ENCODE data around the gene CST8.

DNA sequence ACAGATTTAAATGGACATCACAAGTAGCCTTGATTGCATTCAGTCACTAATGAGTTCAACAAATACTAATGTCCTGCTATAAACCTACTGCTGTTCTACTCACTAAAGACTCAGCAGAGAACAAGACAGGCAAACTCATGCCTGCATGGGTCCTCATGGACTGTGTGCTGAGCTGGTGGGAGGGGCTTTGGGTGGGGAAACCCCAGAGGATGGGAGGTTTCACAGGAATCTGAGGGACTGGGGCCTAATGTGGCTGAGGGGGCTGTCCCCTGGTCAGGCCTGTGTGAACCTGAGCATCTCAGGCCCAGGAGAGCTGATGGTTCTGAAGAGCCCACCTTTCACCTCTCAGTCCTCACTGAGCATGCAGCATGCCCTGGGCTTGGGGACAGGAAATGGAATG lies 1.4 kb downstream of the CST8 start:
- TF ChIP-seq, protein P1, sequence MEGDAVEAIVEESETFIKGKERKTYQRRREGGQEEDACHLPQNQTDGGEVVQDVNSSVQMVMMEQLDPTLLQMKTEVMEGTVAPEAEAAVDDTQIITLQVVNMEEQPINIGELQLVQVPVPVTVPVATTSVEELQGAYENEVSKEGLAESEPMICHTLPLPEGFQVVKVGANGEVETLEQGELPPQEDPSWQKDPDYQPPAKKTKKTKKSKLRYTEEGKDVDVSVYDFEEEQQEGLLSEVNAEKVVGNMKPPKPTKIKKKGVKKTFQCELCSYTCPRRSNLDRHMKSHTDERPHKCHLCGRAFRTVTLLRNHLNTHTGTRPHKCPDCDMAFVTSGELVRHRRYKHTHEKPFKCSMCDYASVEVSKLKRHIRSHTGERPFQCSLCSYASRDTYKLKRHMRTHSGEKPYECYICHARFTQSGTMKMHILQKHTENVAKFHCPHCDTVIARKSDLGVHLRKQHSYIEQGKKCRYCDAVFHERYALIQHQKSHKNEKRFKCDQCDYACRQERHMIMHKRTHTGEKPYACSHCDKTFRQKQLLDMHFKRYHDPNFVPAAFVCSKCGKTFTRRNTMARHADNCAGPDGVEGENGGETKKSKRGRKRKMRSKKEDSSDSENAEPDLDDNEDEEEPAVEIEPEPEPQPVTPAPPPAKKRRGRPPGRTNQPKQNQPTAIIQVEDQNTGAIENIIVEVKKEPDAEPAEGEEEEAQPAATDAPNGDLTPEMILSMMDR (tag by site-specific recombination; IDR thresholded peaks at IDR 0.05): no peak
- TF ChIP-seq SETDB1 (IDR thresholded peaks at IDR 0.05; ENCODE audit: insufficient read length, low read length): no peak
- no peak for TF ChIP-seq ZNF792 (tag by site-specific recombination; IDR thresholded peaks at IDR 0.05)
- TF ChIP-seq, protein P2, sequence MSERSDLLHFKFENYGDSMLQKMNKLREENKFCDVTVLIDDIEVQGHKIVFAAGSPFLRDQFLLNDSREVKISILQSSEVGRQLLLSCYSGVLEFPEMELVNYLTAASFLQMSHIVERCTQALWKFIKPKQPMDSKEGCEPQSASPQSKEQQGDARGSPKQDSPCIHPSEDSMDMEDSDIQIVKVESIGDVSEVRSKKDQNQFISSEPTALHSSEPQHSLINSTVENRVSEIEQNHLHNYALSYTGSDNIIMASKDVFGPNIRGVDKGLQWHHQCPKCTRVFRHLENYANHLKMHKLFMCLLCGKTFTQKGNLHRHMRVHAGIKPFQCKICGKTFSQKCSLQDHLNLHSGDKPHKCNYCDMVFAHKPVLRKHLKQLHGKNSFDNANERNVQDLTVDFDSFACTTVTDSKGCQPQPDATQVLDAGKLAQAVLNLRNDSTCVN (tag by site-specific recombination; optimal IDR thresholded peaks at IDR 0.05): no peak
- TF ChIP-seq TSHZ1 (tag by site-specific recombination; IDR thresholded peaks at IDR 0.05; ENCODE audit: borderline replicate concordance): no peak

All from HEK293 (cell line).